ENCODE results near the gene KCTD10. TPM values are rescaled to one million over a fixed set of nuclear protein-coding genes. Genes with fewer than 3 reads are reported as not detected.

The KCTD10 gene
- total RNA-seq, 1 experiment from 2014 or later = 44.7 TPM

DNA sequence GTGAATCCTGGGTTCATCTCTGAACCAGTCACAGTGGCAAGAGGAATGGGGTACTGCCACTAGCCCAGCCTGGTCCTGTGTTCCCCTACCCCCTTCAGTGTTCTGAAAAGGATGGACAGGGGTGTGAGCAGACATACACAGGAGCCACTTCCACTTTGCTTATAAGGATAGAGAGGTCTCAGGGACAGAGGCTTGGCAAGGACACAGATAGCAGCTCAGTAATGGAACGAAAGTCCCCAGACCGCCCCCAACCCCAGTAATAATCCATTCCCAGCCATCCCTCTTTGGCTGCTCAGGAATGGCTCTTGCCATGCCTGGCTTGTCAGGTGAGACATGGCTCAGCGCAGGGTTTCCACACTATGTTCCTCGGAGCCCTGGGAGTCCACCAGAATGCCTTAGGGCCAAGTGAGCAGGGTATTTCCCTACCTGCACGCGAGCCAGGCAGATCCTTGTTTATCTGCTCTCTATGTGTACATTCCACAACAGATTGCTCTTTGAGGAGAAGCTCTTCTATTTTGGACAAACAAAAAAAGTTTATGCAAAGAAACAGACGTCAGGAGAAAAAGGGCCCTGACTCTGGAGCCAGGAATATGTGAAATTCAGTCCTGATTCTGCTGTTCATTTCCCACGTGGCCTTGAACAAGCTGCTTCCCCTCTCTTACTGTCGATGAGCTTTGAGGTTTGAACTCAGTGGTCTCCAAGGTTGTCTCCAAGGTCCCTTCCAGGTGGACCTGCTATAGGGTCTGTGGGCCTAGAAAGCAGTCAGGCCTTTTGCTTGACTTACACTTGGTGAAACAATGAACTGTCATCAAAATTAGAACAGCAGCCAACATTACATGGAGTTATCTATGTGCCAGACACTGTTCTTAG, 10.3 kb upstream of the KCTD10 start (continued):
- TF ChIP-seq ZNF121 (CRISPR knock-in tag; IDR thresholded peaks at IDR 0.05) = no peak
- no peak for TF ChIP-seq ZNF396 (CRISPR knock-in tag; IDR thresholded peaks at IDR 0.05; ENCODE audit: borderline replicate concordance)
- no peak for TF ChIP-seq ESRRA (CRISPR knock-in tag; IDR thresholded peaks at IDR 0.05; ENCODE audit: borderline replicate concordance)
- TF ChIP-seq, protein P1, sequence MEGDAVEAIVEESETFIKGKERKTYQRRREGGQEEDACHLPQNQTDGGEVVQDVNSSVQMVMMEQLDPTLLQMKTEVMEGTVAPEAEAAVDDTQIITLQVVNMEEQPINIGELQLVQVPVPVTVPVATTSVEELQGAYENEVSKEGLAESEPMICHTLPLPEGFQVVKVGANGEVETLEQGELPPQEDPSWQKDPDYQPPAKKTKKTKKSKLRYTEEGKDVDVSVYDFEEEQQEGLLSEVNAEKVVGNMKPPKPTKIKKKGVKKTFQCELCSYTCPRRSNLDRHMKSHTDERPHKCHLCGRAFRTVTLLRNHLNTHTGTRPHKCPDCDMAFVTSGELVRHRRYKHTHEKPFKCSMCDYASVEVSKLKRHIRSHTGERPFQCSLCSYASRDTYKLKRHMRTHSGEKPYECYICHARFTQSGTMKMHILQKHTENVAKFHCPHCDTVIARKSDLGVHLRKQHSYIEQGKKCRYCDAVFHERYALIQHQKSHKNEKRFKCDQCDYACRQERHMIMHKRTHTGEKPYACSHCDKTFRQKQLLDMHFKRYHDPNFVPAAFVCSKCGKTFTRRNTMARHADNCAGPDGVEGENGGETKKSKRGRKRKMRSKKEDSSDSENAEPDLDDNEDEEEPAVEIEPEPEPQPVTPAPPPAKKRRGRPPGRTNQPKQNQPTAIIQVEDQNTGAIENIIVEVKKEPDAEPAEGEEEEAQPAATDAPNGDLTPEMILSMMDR (IDR thresholded peaks at IDR 0.05) = no peak
- no peak for TF ChIP-seq ZNF317 (CRISPR knock-in tag; IDR thresholded peaks at IDR 0.05; ENCODE audit: borderline replicate concordance, low read depth)
- TF ChIP-seq, protein P2, sequence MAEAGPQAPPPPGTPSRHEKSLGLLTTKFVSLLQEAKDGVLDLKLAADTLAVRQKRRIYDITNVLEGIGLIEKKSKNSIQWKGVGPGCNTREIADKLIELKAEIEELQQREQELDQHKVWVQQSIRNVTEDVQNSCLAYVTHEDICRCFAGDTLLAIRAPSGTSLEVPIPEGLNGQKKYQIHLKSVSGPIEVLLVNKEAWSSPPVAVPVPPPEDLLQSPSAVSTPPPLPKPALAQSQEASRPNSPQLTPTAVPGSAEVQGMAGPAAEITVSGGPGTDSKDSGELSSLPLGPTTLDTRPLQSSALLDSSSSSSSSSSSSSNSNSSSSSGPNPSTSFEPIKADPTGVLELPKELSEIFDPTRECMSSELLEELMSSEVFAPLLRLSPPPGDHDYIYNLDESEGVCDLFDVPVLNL (CRISPR knock-in tag; IDR thresholded peaks at IDR 0.05; ENCODE audit: borderline replicate concordance, low read depth) = no peak

DNA sequence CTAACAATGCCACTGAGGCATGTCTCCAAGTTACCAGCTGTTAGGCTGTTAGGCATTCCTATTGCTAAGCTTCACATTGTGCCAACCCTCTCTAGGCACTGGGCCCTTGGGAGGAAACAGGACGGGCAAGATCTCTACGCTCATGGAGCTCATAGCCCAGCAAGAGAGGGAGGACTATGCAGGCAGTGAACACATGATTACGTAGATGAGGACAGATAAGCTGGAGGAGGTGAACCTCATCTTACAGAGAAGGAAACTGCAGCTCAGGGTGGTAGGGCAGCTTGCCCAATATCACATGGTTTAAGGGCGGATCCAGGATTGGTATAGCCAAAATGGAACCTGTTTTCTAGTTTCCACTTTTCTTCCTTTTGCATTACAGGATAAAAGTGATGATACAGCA, 8.1 kb upstream of the KCTD10 start:
- H3K9me3 Mint-ChIP-seq = no peaks in the 10 kb centered on the region
- ChIA-PET CTCF (no interaction called here), POLR2A (interaction anchor here (0.7 kb wide), 1 partner anchor 603 kb away, joined by 4 read pairs; no protein-coding TSS in a partner anchor)
- no peaks in the 10 kb centered on the region for H3K27me3 Mint-ChIP-seq (ENCODE audit: low read depth)
- no peaks in the 10 kb centered on the region for H3K4me1 Mint-ChIP-seq
- TF ChIP-seq, protein P3, sequence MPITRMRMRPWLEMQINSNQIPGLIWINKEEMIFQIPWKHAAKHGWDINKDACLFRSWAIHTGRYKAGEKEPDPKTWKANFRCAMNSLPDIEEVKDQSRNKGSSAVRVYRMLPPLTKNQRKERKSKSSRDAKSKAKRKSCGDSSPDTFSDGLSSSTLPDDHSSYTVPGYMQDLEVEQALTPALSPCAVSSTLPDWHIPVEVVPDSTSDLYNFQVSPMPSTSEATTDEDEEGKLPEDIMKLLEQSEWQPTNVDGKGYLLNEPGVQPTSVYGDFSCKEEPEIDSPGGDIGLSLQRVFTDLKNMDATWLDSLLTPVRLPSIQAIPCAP (CRISPR knock-in tag; IDR thresholded peaks at IDR 0.05) = no peak
- TF ChIP-seq NFE2L1 (CRISPR knock-in tag; IDR thresholded peaks at IDR 0.05) = no peak
- TF ChIP-seq ZNF138 (CRISPR knock-in tag; conservative IDR thresholded peaks at IDR 0.05) = no peak
- TF ChIP-seq, protein P2 (CRISPR knock-in tag; IDR thresholded peaks at IDR 0.05; ENCODE audit: borderline replicate concordance, low read depth) = no peak
- TF ChIP-seq, protein P4, sequence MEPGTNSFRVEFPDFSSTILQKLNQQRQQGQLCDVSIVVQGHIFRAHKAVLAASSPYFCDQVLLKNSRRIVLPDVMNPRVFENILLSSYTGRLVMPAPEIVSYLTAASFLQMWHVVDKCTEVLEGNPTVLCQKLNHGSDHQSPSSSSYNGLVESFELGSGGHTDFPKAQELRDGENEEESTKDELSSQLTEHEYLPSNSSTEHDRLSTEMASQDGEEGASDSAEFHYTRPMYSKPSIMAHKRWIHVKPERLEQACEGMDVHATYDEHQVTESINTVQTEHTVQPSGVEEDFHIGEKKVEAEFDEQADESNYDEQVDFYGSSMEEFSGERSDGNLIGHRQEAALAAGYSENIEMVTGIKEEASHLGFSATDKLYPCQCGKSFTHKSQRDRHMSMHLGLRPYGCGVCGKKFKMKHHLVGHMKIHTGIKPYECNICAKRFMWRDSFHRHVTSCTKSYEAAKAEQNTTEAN (CRISPR knock-in tag; IDR thresholded peaks at IDR 0.05) = no peak
- TF ChIP-seq, protein P5, sequence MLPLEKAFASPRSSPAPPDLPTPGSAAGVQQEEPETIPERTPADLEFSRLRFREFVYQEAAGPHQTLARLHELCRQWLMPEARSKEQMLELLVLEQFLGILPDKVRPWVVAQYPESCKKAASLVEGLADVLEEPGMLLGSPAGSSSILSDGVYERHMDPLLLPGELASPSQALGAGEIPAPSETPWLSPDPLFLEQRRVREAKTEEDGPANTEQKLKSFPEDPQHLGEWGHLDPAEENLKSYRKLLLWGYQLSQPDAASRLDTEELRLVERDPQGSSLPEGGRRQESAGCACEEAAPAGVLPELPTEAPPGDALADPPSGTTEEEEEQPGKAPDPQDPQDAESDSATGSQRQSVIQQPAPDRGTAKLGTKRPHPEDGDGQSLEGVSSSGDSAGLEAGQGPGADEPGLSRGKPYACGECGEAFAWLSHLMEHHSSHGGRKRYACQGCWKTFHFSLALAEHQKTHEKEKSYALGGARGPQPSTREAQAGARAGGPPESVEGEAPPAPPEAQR (CRISPR knock-in tag; IDR thresholded peaks at IDR 0.05) = no peak
- TF ChIP-seq FOXK1 (CRISPR knock-in tag; IDR thresholded peaks at IDR 0.05) = no peak
- no peak for TF ChIP-seq ESRRA (CRISPR knock-in tag; IDR thresholded peaks at IDR 0.05; ENCODE audit: borderline replicate concordance)
- TF ChIP-seq, protein P6, sequence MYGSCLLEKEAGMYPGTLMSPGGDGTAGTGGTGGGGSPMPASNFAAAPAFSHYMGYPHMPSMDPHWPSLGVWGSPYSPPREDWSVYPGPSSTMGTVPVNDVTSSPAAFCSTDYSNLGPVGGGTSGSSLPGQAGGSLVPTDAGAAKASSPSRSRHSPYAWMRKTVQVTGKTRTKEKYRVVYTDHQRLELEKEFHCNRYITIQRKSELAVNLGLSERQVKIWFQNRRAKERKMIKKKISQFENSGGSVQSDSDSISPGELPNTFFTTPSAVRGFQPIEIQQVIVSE (CRISPR knock-in tag; IDR thresholded peaks at IDR 0.05; ENCODE audit: borderline replicate concordance) = no peak
- TF ChIP-seq ZNF416 (CRISPR knock-in tag; IDR thresholded peaks at IDR 0.05) = no peak
- TF ChIP-seq, protein P7, sequence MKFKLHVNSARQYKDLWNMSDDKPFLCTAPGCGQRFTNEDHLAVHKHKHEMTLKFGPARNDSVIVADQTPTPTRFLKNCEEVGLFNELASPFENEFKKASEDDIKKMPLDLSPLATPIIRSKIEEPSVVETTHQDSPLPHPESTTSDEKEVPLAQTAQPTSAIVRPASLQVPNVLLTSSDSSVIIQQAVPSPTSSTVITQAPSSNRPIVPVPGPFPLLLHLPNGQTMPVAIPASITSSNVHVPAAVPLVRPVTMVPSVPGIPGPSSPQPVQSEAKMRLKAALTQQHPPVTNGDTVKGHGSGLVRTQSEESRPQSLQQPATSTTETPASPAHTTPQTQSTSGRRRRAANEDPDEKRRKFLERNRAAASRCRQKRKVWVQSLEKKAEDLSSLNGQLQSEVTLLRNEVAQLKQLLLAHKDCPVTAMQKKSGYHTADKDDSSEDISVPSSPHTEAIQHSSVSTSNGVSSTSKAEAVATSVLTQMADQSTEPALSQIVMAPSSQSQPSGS (CRISPR knock-in tag; IDR thresholded peaks at IDR 0.05; ENCODE audit: borderline replicate concordance, low read depth) = no peak
- no peak for TF ChIP-seq ATF1 (CRISPR knock-in tag; IDR thresholded peaks at IDR 0.05)
- TF ChIP-seq ZNF232 (CRISPR knock-in tag; IDR thresholded peaks at IDR 0.05) = no peak
- TF ChIP-seq TEAD1 (CRISPR knock-in tag; IDR thresholded peaks at IDR 0.05) = no peak
- ATAC-seq (no peak), DNase-seq (ENCODE audit: low spot score) (no peak)
- H3K36me3 Mint-ChIP-seq = peaks cover 58% of the 10 kb centered on the region
- no peak overlapping the region for H3K4me3 Mint-ChIP-seq
- no peak overlapping the region for H3K27ac Mint-ChIP-seq
